Measurements from ENCODE around the gene ADCY1. TPM values are rescaled to one million over a fixed set of nuclear protein-coding genes. Genes with fewer than 3 reads are reported as not detected.

ADCY1 gene
- total RNA-seq, 1 donor from 2014 or later, result 2.8 TPM

GRCh38 chr7:45716380-45717203 lies 142.4 kb downstream of the ADCY1 start:
- Histone ChIP-seq H3K27me3 (ENCODE audit: low read depth) (no peaks in the 10 kb centered on the region), H3K9me3 (replicated peaks) (no peaks in the 10 kb centered on the region), H3K27ac (replicated peaks) (peak overlapping the region; percentile 48), H3K4me3 (no peak overlapping the region), H3K36me3 (no peaks in the 10 kb centered on the region), H3K4me1 (peaks cover 14% of the 10 kb centered on the region)
- peak; percentile 53 for DNase-seq
- intact Hi-C loops (cut with micrococcal nuclease), result no loop called here
- no peak for TF ChIP-seq CTCF (IDR thresholded peaks at IDR 0.05; ENCODE audit: borderline replicate concordance)

GRCh38 chr7:45717537-45718235 lies 143.5 kb downstream of the ADCY1 start:
- intact Hi-C loops (cut with micrococcal nuclease), result no loop called here
- H3K27ac ChIP-seq (replicated peaks), result peak overlapping the region; percentile 48
- H3K4me1 ChIP-seq, result peaks cover 14% of the 10 kb centered on the region
- H3K9me3 ChIP-seq (replicated peaks), result no peaks in the 10 kb centered on the region
- H3K4me3 ChIP-seq, result no peak overlapping the region
- H3K27me3 ChIP-seq (ENCODE audit: low read depth), result no peaks in the 10 kb centered on the region
- DNase-seq, result no peak
- no peaks in the 10 kb centered on the region for H3K36me3 ChIP-seq
- TF ChIP-seq CTCF (IDR thresholded peaks at IDR 0.05; ENCODE audit: borderline replicate concordance), result no peak

GRCh38 chr7:45718464-45719330 lies 144.5 kb downstream of the ADCY1 start:
- H3K9me3 ChIP-seq (replicated peaks), result no peaks in the 10 kb centered on the region
- DNase-seq, result no peak
- TF ChIP-seq CTCF (IDR thresholded peaks at IDR 0.05; ENCODE audit: borderline replicate concordance), result no peak

DNA sequence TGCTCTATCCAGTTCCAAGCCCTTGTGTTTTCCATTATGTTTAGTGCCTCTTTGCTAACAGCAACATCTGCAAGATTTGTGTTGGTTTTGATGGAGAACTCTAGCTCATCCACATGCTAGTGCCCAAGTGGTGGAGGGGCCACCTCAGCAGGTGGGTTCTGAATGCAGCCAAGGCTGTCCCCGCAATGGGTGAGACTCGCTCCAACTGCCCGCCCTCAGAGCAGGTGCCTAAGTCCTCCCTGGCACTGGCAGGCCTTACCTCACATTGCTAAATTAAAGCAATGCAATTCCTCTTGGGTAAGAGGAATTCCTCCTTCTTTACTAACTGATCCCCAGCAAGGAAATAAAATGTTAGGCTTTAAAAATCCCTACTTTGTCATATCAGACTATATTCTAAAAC lies 146.8 kb downstream of the ADCY1 start:
- no peak overlapping the region for H3K27ac ChIP-seq (replicated peaks)
- intact Hi-C loops (cut with micrococcal nuclease), result no loop called here
- peaks cover 14% of the 10 kb centered on the region for H3K4me1 ChIP-seq
- no peak overlapping the region for H3K4me3 ChIP-seq
- TF ChIP-seq CTCF (IDR thresholded peaks at IDR 0.05; ENCODE audit: borderline replicate concordance), result no peak
- H3K27me3 ChIP-seq (ENCODE audit: low read depth), result no peaks in the 10 kb centered on the region
- H3K9me3 ChIP-seq (replicated peaks), result no peaks in the 10 kb centered on the region
- peaks cover 28% of the 10 kb centered on the region for H3K36me3 ChIP-seq
- no peak for DNase-seq

More at GRCh38 chr7:45718464-45719330, 144.5 kb downstream of the ADCY1 start:
- H3K27me3 ChIP-seq (ENCODE audit: low read depth), result no peaks in the 10 kb centered on the region
- H3K36me3 ChIP-seq, result peaks cover 9% of the 10 kb centered on the region
- H3K27ac ChIP-seq (replicated peaks), result no peak overlapping the region
- no peak overlapping the region for H3K4me3 ChIP-seq
- intact Hi-C loops (cut with micrococcal nuclease), result no loop called here
- peaks cover 14% of the 10 kb centered on the region for H3K4me1 ChIP-seq
